Measurements from ENCODE around the gene CRIP3.

Gene CRIP3

GRCh38 chr6:43287717-43288679 lies 20.6 kb downstream of the CRIP3 start:
- DNase-seq (ENCODE audit: low read depth): no peak

GRCh38 chr6:43286980-43287716 lies 21.5 kb downstream of the CRIP3 start:
- no peak for DNase-seq (ENCODE audit: low read depth)

GRCh38 chr6:43286456-43286979 lies 22.1 kb downstream of the CRIP3 start:
- DNase-seq (ENCODE audit: low read depth): no peak

GRCh38 chr6:43285832-43286231 lies 22.8 kb downstream of the CRIP3 start:
- no peak for DNase-seq (ENCODE audit: low read depth)

GRCh38 chr6:43284991-43285781 lies 23.4 kb downstream of the CRIP3 start:
- DNase-seq (ENCODE audit: low read depth): no peak

GRCh38 chr6:43283905-43284304 lies 24.7 kb downstream of the CRIP3 start:
- no peak for DNase-seq (ENCODE audit: low read depth)

GRCh38 chr6:43283514-43283901 lies 25.1 kb downstream of the CRIP3 start:
- no peak for DNase-seq (ENCODE audit: low read depth)

GRCh38 chr6:43282636-43283513 lies 25.8 kb downstream of the CRIP3 start:
- no peak for DNase-seq (ENCODE audit: low read depth)

GRCh38 chr6:43282060-43282459 lies 26.6 kb downstream of the CRIP3 start:
- no peak for DNase-seq (ENCODE audit: low read depth)

GRCh38 chr6:43280234-43280633 lies 28.4 kb downstream of the CRIP3 start:
- DNase-seq (ENCODE audit: low read depth): no peak

- DNase-seq (ENCODE audit: low read depth): no peak
Measured at GRCh38 chr6:43278524-43279078, 30.0 kb downstream of the CRIP3 start.

GRCh38 chr6:43277643-43278523 lies 30.7 kb downstream of the CRIP3 start:
- no peak for DNase-seq (ENCODE audit: low read depth)

- no peak for DNase-seq (ENCODE audit: low read depth)
Measured at GRCh38 chr6:43277306-43277642, 31.4 kb downstream of the CRIP3 start.

GRCh38 chr6:43276577-43277305 lies 31.9 kb downstream of the CRIP3 start:
- DNase-seq (ENCODE audit: low read depth): no peak

- no peak for DNase-seq (ENCODE audit: low read depth)
Measured at GRCh38 chr6:43275801-43276576, 32.6 kb downstream of the CRIP3 start.

GRCh38 chr6:43274916-43275597 lies 33.6 kb downstream of the CRIP3 start:
- no peak for DNase-seq (ENCODE audit: low read depth)

GRCh38 chr6:43274127-43274915 lies 34.3 kb downstream of the CRIP3 start:
- no peak for DNase-seq (ENCODE audit: low read depth)
